ENCODE results near the gene SOX2.
"Not testable (repeated sequence)": the region's sequence is repeated elsewhere in the genome, so short reads cannot be mapped to it uniquely, and the experiment has no call there.

Gene SOX2

GRCh38 chr3:181724192-181724965, 12.7 kb downstream of the SOX2 start:
- peak; percentile 91 for DNase-seq

DNA sequence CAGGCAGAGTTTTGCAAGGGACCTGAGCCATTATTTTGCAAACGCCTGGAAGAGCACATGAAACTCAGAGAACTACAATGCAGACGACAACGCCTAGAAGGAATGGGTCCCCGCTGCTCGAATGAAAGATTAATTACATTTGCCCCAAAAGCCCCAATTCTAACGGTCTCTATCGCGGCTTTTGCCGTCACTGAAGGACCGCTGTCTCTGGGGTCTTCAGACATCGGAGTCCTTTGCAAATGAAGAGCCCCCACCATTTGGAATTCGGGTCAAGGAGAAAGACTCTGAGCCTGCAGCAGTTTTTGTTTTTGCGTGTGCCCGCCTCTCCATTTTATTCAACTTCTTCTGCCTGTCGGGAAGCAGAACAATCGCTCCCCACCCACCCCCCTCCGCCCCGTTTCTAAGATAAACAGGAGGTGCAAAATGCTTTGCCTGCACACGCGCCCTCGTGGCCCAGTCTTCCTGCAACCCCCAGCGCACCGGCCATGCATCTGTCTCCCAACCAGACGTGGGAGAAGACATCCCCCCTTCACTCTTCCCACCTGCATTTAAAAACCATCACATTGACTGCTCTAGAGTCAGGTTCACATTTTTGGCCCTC, 13.5 kb downstream of the SOX2 start:
- DNase-seq = peak; percentile 93

GRCh38 chr3:181725830-181726229, 14.1 kb downstream of the SOX2 start:
- no peak for DNase-seq

DNA sequence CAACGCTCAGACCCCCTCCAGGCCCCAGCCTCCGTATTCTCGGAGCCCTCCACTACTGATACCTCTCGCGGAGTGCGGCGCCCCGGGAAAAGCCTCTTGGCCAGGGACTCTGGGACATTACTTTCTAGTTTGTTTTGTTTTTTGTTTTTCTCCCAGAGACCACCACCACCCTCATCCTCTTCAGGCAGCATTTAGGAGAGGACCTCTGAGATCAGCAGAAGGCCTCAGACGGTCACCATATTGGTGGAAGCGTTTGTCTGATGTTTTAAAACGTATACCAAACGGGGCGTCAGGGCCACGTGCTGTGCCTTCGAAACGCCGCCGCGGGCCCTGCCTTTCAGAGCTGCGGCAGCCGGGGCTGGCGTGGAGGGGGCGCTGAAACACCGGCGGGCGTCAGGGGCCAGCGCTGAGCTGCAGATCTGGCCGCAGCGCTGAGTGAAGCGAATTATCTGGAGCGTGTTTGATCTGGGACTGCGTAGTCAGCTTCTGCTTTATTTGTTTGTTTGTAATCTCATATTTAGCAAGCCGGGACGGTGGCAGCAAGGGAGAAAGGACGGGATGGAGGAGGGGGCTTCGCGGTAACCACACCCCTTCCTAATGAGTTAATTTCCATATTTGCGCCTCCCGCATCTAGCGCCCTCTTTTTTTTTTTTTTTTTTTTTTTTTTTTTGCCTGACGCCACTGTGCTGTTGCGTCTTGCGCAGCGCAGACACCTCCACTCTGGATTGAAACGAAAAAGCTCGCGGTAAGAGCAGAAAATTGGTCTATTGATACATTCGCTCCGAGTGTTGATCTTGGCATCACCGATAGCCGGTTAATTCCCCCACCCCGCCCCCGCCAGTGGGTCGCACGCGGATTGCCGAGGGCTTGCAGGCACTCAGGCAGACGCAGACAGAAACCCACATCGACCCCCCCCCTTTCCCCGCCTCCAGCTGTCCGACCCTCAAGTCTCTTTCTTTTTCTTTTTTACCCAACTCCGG, 14.9 kb downstream of the SOX2 start:
- peak; percentile 98 for DNase-seq

DNA sequence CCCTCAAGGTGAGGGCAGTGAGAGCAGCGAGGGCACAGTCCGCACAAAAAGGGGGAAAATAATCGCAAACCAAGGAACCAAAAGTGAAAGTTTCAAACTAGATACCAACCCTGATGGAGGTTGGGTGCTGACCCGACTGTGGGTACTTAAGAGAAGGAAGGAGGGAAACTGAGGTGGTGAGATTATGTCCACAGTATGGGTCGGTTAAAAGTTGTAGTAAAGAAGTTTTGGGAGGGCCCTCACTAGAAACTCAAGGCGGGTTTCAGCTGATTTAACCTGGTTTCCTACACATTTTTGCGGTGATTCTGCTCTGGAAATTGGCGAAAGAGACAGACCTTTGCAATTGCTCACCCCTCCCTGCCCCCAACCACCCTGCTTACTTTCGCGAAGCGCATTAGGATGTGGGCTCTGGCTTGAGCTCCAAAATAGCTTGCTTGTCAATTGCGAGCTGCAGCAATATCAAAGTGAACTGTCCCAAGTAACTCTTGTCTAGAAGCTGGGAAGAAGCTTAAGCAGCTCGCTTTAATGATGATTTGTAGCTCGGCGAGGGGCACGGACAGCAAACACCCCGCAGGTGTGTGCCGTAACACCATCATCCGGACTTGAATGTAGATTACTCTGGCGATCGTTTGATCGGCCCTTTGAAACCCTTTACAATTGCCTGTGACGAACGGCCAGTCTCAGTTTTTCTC, 15.8 kb downstream of the SOX2 start:
- peak; percentile 93 for DNase-seq

- DNase-seq = peak; percentile 90
These were observed 17.0 kb downstream of the SOX2 start for GRCh38 chr3:181728470-181729340.

- no peak for DNase-seq
These were observed 17.7 kb downstream of the SOX2 start for GRCh38 chr3:181729341-181729869.

DNA sequence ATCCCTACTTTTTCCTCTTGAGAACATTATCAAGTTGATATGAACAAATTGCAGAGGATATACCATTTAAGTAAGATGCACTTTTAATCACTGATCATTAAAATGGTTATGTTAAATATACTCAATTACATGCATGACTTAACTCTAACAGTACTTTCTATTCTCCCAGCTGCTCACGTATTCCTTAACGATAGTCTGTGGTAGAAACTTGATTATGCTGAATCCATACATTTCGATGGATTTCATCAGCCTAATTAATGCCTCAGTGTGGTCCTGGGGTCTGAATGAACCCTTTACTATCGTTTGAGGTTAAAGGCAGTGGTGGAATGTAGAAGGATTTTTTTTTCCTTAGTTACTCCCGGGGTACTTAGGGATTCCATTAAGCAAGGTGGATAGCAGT, 18.6 kb downstream of the SOX2 start:
- peak; percentile 86 for DNase-seq

DNA sequence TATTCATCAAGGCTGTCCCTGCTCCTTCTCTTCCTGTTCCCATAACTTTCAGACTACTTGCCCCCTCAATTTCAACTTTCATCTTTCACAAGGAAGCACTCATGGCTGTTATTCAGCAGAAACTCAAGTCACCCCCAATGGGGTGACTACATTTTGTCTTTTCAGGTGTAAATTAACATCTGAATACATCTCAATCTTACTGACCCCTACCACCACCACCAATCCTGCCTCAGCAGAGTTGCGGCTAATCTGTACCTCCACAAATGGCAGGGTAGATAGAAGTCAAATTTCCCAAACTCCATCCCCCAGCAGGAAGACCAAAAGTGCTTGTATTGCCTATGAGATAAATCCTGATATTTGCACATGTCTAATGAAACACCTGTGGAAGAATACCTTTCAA, 19.2 kb downstream of the SOX2 start:
- no peak for DNase-seq

GRCh38 chr3:181735911-181736310, 24.2 kb downstream of the SOX2 start:
- peak; percentile 82 for DNase-seq

DNA sequence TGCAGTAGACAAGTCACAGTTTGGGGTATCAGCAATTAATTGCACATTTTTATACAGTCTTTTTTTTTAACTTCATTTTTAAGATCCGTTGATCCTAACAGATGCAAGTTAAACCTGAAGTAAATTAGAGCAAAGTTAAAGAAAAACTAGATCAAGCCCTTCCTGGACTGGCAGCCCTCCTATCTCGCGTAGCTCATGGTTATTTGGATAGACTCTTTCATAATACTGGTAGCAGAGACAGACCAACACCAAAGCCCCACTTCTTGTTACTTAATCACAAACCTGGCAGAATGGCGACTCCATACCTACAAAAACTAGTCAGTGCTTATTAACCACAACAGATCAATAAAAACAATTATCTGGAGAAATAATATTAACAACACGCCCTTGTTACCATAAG, 26.8 kb downstream of the SOX2 start:
- DNase-seq = no peak

- DNase-seq = peak; percentile 91
These were observed 27.9 kb downstream of the SOX2 start for GRCh38 chr3:181739628-181740027.

GRCh38 chr3:181741417-181741816, 29.7 kb downstream of the SOX2 start:
- no peak for DNase-seq

GRCh38 chr3:181752202-181752671, 40.5 kb downstream of the SOX2 start:
- peak; percentile 97 for DNase-seq

DNA sequence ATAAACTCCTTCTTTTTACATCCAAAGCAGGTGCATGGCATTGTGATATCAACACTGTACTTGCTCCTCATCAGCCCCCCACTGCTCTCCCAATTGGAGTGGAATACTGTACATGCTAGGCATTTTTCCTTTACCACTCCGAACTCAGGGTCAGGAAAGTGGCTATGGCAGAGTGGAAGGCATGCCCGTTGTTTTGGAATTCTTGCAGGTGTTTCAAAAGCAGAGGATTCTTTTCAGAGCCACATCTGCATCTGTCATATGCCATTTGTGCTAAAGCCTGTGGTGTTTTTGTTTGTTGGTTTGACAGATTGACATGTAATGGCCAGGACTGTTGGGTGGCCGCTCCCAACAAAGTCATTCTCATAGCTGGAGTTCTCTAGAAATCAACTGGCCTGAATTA, 41.7 kb downstream of the SOX2 start:
- peak; percentile 91 for DNase-seq

GRCh38 chr3:181755959-181756358, 44.2 kb downstream of the SOX2 start:
- peak; percentile 90 for DNase-seq

DNA sequence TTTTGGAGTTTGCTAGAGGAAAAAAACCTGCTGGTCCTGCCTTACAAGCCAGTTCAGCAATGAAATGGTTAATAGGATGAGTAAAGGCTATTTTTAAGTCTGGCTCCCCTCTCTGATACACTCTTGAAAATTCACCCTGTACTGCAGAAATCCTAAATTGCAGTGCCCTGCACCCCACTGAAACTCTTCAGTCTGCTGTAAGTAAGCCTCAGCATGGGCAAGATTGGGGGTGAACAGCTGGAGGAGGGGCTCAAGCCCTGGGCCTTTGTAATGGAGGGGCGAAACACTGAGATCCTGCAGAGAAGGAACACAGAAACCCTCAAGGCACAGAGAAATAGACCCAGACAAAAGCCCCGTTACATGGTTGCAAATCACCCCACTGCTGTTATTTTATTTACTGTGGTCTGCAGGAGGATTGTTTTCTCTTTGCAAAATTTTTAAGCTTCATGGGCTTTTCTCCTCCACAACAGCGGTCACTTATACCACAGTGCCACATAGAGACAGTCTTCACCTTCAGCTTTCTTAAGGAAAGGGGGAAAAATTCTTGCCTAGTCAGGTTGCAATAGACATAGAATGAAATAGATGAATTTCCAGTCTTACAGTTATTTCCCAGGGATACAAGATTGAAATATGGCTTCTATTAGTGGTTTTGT, 45.0 kb downstream of the SOX2 start:
- DNase-seq = peak; percentile 94

GRCh38 chr3:181757694-181758306, 46.1 kb downstream of the SOX2 start:
- peak; percentile 95 for DNase-seq

DNA sequence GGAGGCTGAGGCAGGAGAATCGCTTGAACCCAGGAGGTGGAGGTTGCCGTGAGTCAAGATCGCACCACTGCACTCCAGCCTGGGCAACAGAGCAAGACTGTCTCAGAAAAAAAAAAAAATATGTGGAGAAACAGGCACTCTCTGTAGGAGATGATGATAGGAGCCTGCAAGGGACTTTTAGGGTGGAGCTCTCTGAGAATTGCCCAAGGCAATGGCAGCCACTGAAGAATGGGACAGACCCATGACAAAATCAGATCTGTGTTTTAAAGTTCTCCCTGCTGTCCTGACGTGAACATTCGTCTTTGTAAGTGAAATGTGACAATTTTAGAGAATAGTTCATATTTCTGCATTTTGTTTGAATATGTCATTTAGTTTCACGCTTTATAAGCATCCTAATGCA, 50.2 kb downstream of the SOX2 start:
- peak; percentile 20 for DNase-seq

- DNase-seq = not testable (repeated sequence)
These were observed 52.3 kb downstream of the SOX2 start for GRCh38 chr3:181764033-181764432.
